CD14-positive monocyte (primary cell): ENCODE data around the gene RNU6-7. TPM values are rescaled to one million over a fixed set of nuclear protein-coding genes. Genes with fewer than 3 reads are reported as not detected.

ENCODE experiments used
- DNase-seq, 3 donors: peaks; one replicate each; pipeline ENCODE4 v3.0.0-alpha.2; 2011 to 2022
- H2AFZ ChIP-seq: 2 replicates; pipeline ENCODE4 v1.6.0; 2012; ENCODE audit warnings: mild to moderate bottlenecking, low read depth, low read length, inconsistent platforms; ENCODE audit not compliant: insufficient read depth, poor library complexity, severe bottlenecking
- H3K27ac ChIP-seq, 2 donors: 1 replicate in 1 of 2; 2 replicates in 1 of 2; pipeline ENCODE4 v1.5.1; 2012 to 2013; ENCODE audit warnings: low read length in 2 of 2, control low read depth in 1 of 2, inconsistent platforms in 1 of 2, low read depth in 1 of 2, mild to moderate bottlenecking in 1 of 2
- H3K27me3 ChIP-seq, 2 donors: one replicate each; pipeline versions ENCODE4 v1.6.0 to v1.6.1; 2011 to 2013; ENCODE audit warnings: low read length in 2 of 2; ENCODE audit not compliant: control insufficient read depth in 2 of 2, insufficient read depth in 2 of 2
- H3K36me3 ChIP-seq, 2 donors: replicated peaks in 1 of 2; 1 replicate in 1 of 2; 2 replicates in 1 of 2; pipeline versions ENCODE4 v1.5.1 to v1.6.1; 2012 to 2013; ENCODE audit warnings: low read length in 2 of 2, control low read depth in 1 of 2, inconsistent platforms in 1 of 2, mild to moderate bottlenecking in 1 of 2; ENCODE audit not compliant: insufficient read depth in 2 of 2, control insufficient read depth in 1 of 2
- H3K4me1 ChIP-seq, 2 donors: 1 replicate in 1 of 2; 2 replicates in 1 of 2; pipeline versions ENCODE4 v1.5.1 to v1.6.1; 2012 to 2013; ENCODE audit warnings: low read length in 2 of 2, control low read depth in 1 of 2, inconsistent platforms in 1 of 2, mild to moderate bottlenecking in 1 of 2, moderate library complexity in 1 of 2; ENCODE audit not compliant: insufficient read depth in 2 of 2, control insufficient read depth in 1 of 2
- H3K4me2 ChIP-seq: replicated peaks from 2 replicates; pipeline ENCODE3; 2012; ENCODE audit warnings: low read length, moderate library complexity, mild to moderate bottlenecking; ENCODE audit not compliant: poor library complexity, severe bottlenecking; ENCODE audit errors: extremely low read depth
- H3K4me3 ChIP-seq, 3 experiments: fragments of 200-600 bp in 1 of 3; sonication (generic) in 1 of 3; replicated peaks in 1 of 3; 1 replicate in 2 of 3; 2 replicates in 1 of 3; pipeline ENCODE4 v1.5.1; 2011 to 2013; ENCODE audit warnings: low read length in 3 of 3, mild to moderate bottlenecking in 3 of 3, control low read depth in 2 of 3, low read depth in 2 of 3, inconsistent platforms in 1 of 3, moderate library complexity in 1 of 3
- H3K79me2 ChIP-seq: 2 replicates; pipeline ENCODE4 v1.6.0; 2012; ENCODE audit warnings: mild to moderate bottlenecking, control low read depth, inconsistent platforms, low read length, moderate library complexity; ENCODE audit not compliant: insufficient read depth
- H3K9ac ChIP-seq: 2 replicates; pipeline ENCODE4 v1.6.0; 2017; ENCODE audit warnings: low read length, mild to moderate bottlenecking; ENCODE audit not compliant: insufficient read depth, poor library complexity, severe bottlenecking
- H3K9me3 ChIP-seq, 2 donors: replicated peaks in 1 of 2; 1 replicate in 1 of 2; 2 replicates in 1 of 2; pipeline versions ENCODE4 v1.5.1 to v1.6.1; 2012 to 2013; ENCODE audit warnings: low read length in 2 of 2, control low read depth in 1 of 2; ENCODE audit not compliant: control insufficient read depth in 1 of 2, insufficient read depth in 1 of 2
- H4K20me1 ChIP-seq: 2 replicates; pipeline ENCODE4 v1.6.0; 2012; ENCODE audit warnings: mild to moderate bottlenecking, low read length, control low read depth, moderate library complexity; ENCODE audit not compliant: insufficient read depth
- H3K27ac Mint-ChIP-seq, 7 donors: one replicate each; pipeline ENCODE4 v1.8.0; 2020; ENCODE audit warnings: mild to moderate bottlenecking in 7 of 7, mixed read lengths in 7 of 7, moderate library complexity in 6 of 7, inconsistent platforms in 2 of 7
- H3K27me3 Mint-ChIP-seq, 3 donors: one replicate each; pipeline ENCODE4 v1.8.0; 2021 to 2022; ENCODE audit warnings: low read depth in 3 of 3, mild to moderate bottlenecking in 3 of 3, mixed read lengths in 3 of 3, moderate library complexity in 3 of 3, inconsistent platforms in 1 of 3
- H3K36me3 Mint-ChIP-seq, 2 donors: one replicate each; pipeline ENCODE4 v1.8.0; 2020; ENCODE audit warnings: mixed read lengths in 2 of 2, inconsistent platforms in 1 of 2, mild to moderate bottlenecking in 1 of 2
- H3K4me1 Mint-ChIP-seq: one replicate; pipeline ENCODE4 v1.8.0; 2020; ENCODE audit warnings: mild to moderate bottlenecking, mixed read lengths
- H3K4me3 Mint-ChIP-seq, 2 donors: one replicate each; pipeline ENCODE4 v1.8.0; 2020; ENCODE audit warnings: mild to moderate bottlenecking in 2 of 2, mixed read lengths in 2 of 2, moderate library complexity in 1 of 2
- H3K9me3 Mint-ChIP-seq, 7 donors: one replicate each; pipeline ENCODE4 v1.8.0; 2020 to 2022; ENCODE audit warnings: mixed read lengths in 7 of 7, mild to moderate bottlenecking in 6 of 7, moderate library complexity in 6 of 7, inconsistent platforms in 2 of 7
- WGBS: methylation state at CpG from one replicate; pipeline ENCODE4 v1.1.5; 2013; ENCODE audit warnings: missing lambda C conversion rate; ENCODE audit not compliant: insufficient coverage; 5-methylcytosine and 5-hydroxymethylcytosine counted together
- intact Hi-C, 2 donors: fragments of 100-400 bp; cut with micrococcal nuclease; formaldehyde crosslinking; loops; one replicate each; pipeline versions ENCODE4 v1.15.0 to v1.15.1; 2023
- polyA plus RNA-seq, 3 donors: library from polyadenylated mRNA; depleted of rRNA in 1 of 3; unstranded in 2 of 3; stranded (reverse) in 1 of 3; fragments of 300-500 nt in 2 of 3; fragments of >200 nt in 1 of 3; fragmentation: Illumina TruSeq in 2 of 3; gene quantifications; 1 replicate in 2 of 3; 2 replicates in 1 of 3; pipeline ENCODE4 v1.2.3, GENCODE V29; 2012 to 2021
- TF ChIP-seq, protein P1 (sequence below): fragments of 200-600 bp; IDR thresholded peaks from one replicate; pipeline ENCODE4 v1.8.0; 2022; ENCODE audit warnings: antibody characterized with exemption, mild to moderate bottlenecking

The RNU6-7 gene
- polyA plus RNA-seq, 3 donors = not detected

DNA sequence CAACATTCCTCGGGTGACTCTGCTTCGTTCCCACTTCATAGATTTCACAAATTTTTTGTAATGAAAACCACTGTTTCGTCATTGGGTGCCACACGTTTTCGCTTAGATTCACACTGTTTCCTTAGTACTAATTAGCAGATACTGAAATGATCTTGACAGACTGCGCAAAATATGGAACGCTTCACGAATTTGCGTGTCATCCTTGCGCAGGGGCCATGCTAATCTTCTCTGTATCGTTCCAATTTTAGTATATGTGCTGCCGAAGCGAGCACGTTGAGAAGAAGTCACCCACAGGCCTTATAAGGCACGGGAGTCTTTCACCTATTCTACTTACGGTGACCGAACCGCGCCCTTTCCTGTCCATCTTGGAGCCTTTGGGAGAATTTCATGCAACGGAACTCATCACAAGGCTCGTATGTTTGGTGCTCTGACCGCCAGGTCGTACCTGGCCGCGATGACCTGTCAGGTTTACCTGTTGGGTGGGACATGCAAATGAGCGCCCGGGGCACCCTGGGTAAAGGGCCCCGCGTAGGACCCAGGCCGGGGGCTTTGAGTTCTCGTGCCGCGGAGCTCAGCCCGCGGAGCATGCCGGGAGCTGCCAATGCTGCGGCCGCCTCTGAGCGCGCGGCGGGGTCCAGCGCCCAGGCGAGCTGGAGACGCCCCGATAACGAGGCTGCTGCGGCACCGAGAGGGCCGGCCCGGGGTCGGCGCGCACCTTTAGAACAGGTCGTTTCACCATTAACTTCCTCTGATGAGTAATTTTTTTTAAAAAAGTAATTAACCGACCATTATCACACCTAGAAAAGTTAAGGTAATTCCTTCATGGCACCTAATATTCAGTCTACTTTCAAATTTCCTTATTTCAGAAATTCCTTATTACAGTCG is 1.4 kb downstream of the RNU6-7 start, which contains the start of gene RNU6-8:
Gene RNU6-8 (minus strand): TSS at position 272 of the 885 bp plus-strand sequence.
- intact Hi-C loops = no loop called here
- no peaks in the 10 kb centered on the region for H3K36me3 ChIP-seq

DNA sequence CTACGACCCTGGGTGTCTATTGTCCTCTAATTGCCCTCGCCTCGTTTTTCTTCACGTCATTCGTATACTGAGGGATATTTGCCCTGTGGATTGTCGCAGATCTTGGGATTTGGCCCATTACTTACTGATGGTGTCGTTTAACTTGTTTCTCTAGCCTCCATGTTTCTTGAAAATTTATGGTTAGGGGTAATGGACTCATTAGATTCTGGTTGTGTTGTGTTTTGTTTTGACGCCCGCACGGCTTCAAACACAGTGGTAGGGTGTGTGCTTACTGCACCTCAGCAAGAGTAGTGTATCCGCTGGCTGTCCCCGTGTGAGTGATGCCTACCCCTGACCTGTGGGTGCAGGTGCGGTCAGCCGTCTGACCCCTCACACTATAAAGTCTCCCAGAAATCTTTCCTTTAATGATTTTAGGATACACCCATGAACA is 2.1 kb downstream of the RNU6-7 start:
- H3K4me1 Mint-ChIP-seq = peaks cover 54% of the 10 kb centered on the region
- Histone ChIP-seq H4K20me1 (no peaks in the 10 kb centered on the region), H2AFZ (peak overlapping the region; percentile 71), H3K27me3 (peaks cover 25 to 32% of the 10 kb centered on the region in 2 donors), H3K9ac (no peak overlapping the region), H3K27ac (no peak overlapping the region), H3K36me3 (no peaks in the 10 kb centered on the region), H3K4me2 (peak overlapping the region; percentile 90), H3K9me3 (peaks cover 0 to 12% of the 10 kb centered on the region in 2 donors), H3K4me3 (peak overlapping the region in 2 of 3 experiments; percentile 55 to 87), H3K4me1 (peaks cover 44 to 53% of the 10 kb centered on the region in 2 donors), H3K79me2 (no peaks in the 10 kb centered on the region)
- TF ChIP-seq, protein P1, sequence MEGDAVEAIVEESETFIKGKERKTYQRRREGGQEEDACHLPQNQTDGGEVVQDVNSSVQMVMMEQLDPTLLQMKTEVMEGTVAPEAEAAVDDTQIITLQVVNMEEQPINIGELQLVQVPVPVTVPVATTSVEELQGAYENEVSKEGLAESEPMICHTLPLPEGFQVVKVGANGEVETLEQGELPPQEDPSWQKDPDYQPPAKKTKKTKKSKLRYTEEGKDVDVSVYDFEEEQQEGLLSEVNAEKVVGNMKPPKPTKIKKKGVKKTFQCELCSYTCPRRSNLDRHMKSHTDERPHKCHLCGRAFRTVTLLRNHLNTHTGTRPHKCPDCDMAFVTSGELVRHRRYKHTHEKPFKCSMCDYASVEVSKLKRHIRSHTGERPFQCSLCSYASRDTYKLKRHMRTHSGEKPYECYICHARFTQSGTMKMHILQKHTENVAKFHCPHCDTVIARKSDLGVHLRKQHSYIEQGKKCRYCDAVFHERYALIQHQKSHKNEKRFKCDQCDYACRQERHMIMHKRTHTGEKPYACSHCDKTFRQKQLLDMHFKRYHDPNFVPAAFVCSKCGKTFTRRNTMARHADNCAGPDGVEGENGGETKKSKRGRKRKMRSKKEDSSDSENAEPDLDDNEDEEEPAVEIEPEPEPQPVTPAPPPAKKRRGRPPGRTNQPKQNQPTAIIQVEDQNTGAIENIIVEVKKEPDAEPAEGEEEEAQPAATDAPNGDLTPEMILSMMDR = no peak
- H3K27ac Mint-ChIP-seq = peak overlapping the region in 1 of 7 donors; percentile 4
- peaks cover 32 to 48% (median 37%) of the 10 kb centered on the region in 3 donors for H3K27me3 Mint-ChIP-seq
- H3K4me3 Mint-ChIP-seq = peak overlapping the region; percentile 87 to 96
- peaks cover 0 to 4% (median 0%) of the 10 kb centered on the region in 7 donors for H3K9me3 Mint-ChIP-seq
- 0% methylated on average over 2 of the region's 14 CpGs for WGBS
- intact Hi-C loops = no loop called here
- H3K36me3 Mint-ChIP-seq = peaks cover 0 to 2% of the 10 kb centered on the region in 2 donors
- no peak for DNase-seq

More for the DNA sequence above, 1.4 kb downstream of the RNU6-7 start, which contains the start of gene RNU6-8:
- Histone ChIP-seq H3K9ac (peak within 1 kb of the TSS; percentile 23), H3K4me1 (peaks cover 44 to 53% of the 10 kb centered on the region in 2 donors), H3K27me3 (peaks cover 25 to 32% of the 10 kb centered on the region in 2 donors), H3K79me2 (no peaks in the 10 kb centered on the region), H3K27ac (no peak within 1 kb of the TSS), H2AFZ (peak within 1 kb of the TSS; percentile 92), H4K20me1 (no peaks in the 10 kb centered on the region), H3K4me3 (peak within 1 kb of the TSS; percentile 44 to 87 (median 63)), H3K4me2 (peak within 1 kb of the TSS; percentile 90), H3K9me3 (peaks cover 0 to 12% of the 10 kb centered on the region in 2 donors)
- Mint-ChIP-seq H3K36me3 (peaks cover 0 to 2% of the 10 kb centered on the region in 2 donors), H3K27me3 (peaks cover 32 to 48% (median 40%) of the 10 kb centered on the region in 3 donors), H3K9me3 (peaks cover 0 to 4% (median 0%) of the 10 kb centered on the region in 7 donors), H3K27ac (peak within 1 kb of the TSS in 5 of 7 donors; percentile 4 to 90 (median 56)), H3K4me3 (peak within 1 kb of the TSS; percentile 87 to 96), H3K4me1 (peaks cover 54% of the 10 kb centered on the region)
- under 1% methylated on average over 45 of the region's 57 CpGs for WGBS
- TF ChIP-seq, protein P1 = no peak
- DNase-seq = peak in 1 of 3 donors; percentile 48
